ENCODE measurements around the gene ENOX1.

Gene ENOX1

GRCh38 chr13:43669964-43670363 is 116.8 kb downstream of the ENOX1 start:
- no peak for DNase-seq (ENCODE audit: low spot score)

GRCh38 chr13:43669101-43669500 is 117.7 kb downstream of the ENOX1 start:
- DNase-seq (ENCODE audit: low spot score) = no peak

- DNase-seq (ENCODE audit: low spot score) = no peak
Observed at GRCh38 chr13:43666403-43666802, 120.4 kb downstream of the ENOX1 start.

- no peak for DNase-seq (ENCODE audit: low spot score)
Observed at GRCh38 chr13:43665388-43665787, 121.4 kb downstream of the ENOX1 start.

- no peak for DNase-seq (ENCODE audit: low spot score)
Observed at GRCh38 chr13:43664700-43665191, 122.0 kb downstream of the ENOX1 start.

DNA sequence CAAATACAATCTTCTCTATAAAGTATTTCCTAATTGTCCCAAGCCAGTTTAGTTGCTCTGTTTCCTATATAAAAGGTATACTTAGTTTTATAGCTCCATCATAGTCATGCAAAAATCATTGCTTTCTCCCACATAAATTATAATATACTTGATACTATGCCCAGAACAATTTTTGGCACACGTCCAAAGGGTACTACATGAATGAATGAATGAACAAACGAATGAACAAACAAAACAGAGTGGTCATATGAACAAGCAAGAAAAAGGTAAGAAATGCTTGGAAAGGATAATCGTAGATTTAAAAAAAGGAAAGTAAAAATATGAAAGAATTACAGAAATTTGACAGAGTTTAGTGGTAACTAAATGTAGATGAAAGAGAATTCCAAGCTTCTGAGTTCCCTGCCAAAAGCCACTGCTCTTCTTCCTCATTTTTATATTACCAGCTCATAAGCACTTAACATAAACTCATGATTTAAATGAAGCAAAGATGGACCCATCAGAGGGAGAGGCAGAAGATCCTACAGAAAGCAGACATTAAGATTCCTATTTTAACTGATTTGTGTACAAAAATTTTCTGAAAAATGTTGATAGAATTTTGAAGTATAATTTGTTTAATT is 123.2 kb downstream of the ENOX1 start:
- no peak for DNase-seq (ENCODE audit: low spot score)

DNA sequence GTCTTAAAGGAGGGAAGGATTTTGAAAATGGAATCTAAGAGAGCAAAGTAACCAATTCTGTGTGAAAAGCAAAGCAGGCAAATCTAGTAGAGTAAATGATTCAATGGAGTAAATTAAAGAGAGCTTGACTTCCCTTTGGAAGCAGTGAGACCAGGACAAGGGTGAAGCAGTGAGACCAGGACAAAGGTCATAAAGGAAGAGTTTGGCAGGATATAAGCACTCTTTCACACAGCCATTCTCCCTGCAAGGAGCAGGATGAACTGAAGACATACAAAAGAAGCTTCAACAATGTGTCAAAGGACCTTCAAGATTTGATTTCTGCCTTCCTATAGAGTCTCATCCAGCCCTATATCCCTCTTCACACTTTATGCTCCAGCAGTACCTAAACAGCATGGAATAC is 123.8 kb downstream of the ENOX1 start:
- DNase-seq (ENCODE audit: low spot score) = no peak

DNA sequence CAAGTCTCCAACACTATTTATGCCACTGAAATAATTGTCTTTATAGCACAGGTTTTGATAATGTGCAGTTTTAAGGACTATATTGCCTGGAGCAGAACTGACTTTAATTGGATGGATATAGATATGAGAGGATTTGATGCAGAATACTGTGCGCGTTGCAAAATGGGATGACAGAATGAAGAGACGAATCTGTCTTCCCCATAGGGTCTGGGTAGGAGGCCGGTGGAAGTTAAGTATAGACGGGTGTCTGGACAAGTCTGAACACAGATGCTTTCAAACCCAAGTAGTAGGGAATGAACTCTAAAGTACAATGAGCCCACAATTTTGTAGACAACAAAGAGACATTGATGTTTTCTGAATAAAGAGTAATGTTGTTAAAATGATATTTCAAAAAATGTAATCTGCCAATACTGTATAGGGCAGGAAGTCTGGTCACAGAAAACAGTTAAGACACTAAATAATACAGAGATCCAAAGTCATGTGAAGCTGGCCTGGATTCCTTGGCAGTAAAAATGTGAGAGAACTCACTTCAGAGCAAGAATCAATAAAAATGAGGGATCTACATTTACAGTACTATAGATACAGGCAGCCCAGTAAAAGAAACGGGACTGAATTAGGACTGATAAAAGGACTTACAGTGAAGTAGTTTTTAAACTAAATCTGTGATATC is 125.5 kb downstream of the ENOX1 start:
- DNase-seq (ENCODE audit: low spot score) = no peak

GRCh38 chr13:43657485-43657884 is 129.3 kb downstream of the ENOX1 start:
- DNase-seq (ENCODE audit: low spot score) = no peak

- DNase-seq (ENCODE audit: low spot score) = no peak
Observed at GRCh38 chr13:43653980-43654379, 132.8 kb downstream of the ENOX1 start.

DNA sequence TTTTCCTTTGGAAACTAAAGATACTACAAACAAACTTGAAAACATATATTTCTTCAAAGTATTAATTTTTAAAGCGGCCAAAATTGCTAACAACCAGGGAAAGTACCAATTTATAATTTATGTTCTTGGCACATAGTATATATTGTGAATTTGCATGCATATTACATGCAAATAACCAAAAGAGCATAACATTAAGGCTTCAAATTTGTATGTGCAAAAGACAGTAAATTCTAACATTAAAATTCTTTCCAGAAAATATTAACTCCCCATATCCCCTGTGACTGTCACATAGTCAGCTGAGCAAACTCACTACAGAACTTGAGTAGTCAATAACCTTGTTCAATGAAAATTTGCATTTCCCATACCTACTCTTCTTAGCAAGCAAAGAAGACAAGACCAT is 133.4 kb downstream of the ENOX1 start:
- no peak for DNase-seq (ENCODE audit: low spot score)

DNA sequence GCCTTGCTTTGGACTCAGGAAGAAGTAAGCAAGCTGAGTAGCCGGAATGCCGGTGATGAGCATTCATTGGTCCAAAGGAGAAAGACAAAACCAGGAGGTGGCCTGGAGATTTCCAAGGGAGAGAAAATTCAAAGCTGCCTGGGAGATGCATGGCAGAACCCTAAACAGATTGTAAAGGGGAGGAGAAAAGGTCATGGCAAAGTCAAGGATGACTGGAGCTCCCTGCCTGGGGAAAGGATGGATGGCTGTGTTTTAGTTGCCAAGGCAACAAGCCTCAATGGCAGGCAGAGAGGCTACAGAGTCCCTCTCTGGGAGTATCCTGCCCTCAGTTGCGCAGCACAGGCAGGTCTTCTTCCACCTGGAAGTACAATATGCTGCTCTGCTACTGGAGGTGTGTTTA is 134.0 kb downstream of the ENOX1 start:
- no peak for DNase-seq (ENCODE audit: low spot score)

GRCh38 chr13:43650882-43651281 is 135.9 kb downstream of the ENOX1 start:
- DNase-seq (ENCODE audit: low spot score) = no peak

DNA sequence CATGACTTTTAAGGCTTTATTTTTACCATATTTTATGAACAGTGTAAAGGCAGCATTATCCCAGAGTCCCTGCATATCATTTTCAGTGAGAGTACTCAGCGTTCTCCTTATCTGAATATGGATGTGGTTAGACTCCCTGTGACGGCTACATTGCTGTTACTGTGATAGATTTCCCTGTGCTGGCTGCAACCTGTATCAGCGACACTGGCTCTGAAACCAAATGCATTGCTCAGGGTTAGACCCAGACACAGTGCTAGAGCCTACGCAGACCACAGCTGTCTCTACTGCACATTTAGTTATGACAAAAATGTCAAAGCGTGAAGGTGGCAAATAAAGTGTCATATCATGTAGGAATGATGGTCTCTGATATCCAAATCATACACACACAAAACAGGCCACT is 138.0 kb downstream of the ENOX1 start:
- DNase-seq (ENCODE audit: low spot score) = no peak

DNA sequence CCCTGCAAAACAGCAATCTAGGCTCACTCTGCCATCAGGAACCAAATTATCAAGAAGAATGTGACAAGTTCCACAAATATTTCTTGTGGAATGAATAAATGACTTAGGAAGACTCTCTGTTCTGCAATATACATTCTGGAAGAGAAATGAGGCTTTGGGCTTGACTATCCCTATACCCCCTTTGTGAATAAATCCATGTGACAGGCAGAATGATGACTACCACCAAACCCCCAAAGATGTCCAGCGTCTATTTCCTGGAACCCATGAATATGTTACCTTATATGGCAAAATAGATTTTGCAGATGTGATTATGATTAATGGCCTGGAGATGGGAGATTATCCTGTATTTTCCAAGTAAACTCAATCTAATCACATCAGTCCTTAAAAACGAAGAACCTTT is 139.3 kb downstream of the ENOX1 start:
- DNase-seq (ENCODE audit: low spot score) = no peak

DNA sequence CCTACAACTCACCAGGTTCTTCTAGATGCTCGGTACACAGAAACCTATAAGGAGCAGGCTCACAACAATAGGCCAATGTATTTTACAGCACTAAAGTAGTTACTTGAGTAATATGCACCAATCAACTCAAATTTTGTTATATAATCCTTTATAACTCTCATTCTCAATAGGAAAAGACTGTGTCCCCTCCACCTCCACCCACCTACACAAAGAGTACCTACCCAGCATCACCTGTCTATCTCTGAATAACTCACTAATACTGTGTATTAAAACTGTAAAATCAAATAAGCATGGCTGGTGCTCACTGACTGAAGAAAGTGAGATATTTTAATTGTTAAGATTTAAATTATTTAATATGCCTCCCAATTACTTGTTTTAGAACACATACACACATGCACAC is 146.3 kb downstream of the ENOX1 start:
- DNase-seq (ENCODE audit: low spot score) = no peak

- no peak for DNase-seq (ENCODE audit: low spot score)
Observed at GRCh38 chr13:43631106-43631505, 155.7 kb downstream of the ENOX1 start.

DNA sequence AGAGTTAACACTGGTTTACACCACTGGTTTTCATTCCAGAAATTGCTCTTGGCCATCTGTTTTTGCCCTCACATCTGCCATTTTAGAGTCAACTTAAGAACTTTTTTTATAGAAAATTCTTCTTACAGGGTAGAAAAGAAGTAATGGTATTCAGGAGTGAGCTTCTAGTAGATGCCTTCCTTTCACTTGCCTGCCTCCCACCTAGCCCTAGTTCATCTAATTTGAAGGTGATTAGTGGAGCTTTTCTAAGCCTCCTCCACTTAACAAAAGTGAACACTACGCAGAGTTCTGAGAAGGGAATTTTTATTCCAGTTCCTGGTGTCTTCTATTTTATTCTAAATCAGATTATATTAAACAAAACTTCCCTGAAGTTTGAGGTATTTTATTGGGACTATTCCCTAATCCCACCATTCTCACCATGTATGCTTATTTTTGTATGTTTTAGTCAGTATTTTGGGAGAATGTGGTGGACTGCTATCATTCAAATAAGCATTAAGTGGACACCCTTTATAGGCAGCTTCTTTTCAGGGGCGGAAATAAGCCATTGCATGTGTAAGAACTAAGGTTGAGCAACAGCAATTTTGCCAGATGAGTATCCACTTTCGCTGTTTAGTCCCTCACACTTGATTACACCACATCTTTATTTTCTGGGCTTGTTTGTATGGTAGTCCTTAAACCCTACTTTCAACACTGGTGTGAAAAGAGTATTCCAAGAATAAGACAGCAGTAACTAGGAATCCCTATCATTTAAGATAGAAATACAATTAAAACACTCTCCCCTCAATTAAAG is 156.9 kb downstream of the ENOX1 start:
- DNase-seq (ENCODE audit: low spot score) = no peak

DNA sequence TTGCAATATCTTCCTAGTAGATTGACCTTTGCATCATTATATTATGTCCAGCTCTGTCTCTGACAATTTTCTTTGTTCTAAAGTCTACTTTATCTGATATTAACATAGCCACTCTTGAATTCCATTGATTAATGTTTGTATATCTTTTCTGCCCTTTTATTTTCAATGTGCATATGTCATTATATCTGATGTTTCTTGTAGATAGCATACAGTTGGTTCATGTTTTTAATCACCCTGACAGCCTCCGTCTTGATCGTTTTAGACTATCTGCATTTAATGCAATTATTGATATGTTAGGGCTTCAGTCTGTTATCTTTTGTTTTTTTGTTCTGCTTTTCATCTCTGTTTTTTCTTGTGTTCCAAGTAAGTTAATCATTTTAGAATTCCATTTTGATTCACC is 159.8 kb downstream of the ENOX1 start:
- no peak for DNase-seq (ENCODE audit: low spot score)

- no peak for DNase-seq (ENCODE audit: low spot score)
Observed at GRCh38 chr13:43614063-43614462, 172.7 kb downstream of the ENOX1 start.

DNA sequence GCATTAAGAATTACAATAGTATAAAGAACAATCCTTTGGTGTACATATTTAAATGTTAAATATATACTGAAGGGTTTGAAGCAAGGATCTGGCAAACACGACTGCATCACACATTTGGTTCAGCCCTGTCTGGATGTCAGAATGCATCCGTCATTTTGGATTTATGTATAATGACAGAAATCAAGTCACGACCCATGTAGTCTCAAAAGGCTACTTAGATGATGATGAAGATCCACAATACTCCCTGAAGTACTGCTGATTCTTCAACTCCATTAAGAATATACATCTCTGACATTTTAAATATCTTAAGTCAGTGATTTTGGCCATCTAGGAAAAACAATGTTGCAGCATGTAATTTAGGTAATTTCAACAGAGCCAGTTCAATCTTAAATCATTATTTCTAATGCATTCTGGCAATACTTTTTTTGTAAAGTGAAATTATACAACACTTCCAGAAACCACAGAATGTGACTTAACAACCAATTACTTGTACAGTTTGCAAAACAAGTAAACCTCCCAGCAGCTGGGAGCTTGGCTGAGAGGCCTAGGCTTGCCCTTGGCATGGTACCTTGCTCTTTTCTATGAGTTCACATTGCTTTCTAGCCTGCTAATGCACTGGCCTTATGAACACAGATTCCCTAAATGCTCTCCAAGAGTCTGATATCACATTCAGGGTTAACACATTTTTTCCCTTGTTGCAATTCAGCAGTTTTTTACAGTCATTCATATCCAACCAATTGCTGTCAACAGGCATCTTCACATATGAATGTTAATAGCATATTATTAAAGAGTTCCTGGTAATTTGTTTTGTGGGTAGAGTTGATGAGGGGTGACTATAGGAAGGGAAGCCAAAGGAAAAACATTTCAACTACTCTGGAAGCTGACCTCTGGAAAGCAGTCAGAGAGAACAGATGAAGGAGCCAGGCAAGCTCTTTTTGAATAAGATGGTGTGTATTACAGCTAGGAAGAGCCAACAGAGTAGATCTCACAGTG is 175.2 kb downstream of the ENOX1 start:
- DNase-seq (ENCODE audit: low spot score) = no peak
